HG03060 (cell line): ENCODE data around the gene PPP1CA.

Source experiments
- ATAC-seq: cut with Tn5 transposase; IDR thresholded peaks from one replicate; pipeline ENCODE4 v1.9.1; 2021; ENCODE audit warnings: low read depth, moderate number of reproducible peaks; ENCODE audit not compliant: unreplicated experiment

PPP1CA gene

DNA sequence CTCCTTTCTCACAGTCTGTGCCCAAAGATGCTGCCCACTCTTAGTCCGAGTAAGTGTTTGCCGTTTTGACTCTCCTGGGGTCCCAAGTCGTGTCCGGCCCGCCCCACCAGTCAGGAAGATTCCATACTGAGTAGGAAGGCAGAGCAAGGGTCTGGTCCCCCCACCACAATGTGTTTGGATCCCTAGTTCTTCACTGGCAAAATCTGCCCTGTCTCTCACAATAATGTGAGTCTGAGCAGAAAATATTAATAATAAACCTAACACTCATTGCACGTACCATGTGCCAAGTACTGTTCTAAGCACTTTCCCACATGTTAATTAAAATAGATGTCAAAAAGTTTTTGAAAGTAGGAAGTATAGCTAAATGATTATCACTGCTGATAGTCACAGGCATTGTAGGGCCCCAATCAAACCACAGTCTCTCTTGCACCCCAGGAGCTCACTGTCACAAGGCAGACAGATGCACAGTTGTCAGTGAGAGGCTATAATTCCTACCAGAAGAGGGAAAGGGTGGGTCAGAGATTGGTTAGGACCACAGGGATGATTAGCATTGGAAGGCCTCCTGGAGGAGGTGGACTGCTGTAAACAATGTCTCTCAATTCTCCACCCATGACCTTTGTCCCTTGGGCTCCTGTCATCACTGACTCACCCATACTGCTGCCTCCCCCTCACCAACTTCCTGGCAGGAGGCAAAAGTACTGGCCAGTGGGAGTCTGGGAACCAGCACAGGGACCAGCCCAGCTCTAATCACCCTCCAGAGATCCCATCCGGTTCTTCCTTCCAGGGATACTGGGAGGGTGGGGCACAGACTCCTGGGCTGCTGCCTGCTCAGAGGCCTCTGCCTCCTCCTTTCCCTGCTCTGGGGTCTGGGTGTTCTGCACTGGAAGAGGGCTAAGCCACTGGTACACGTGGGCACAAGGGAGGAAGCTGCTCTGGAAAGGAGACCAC lies 47.3 kb downstream of the PPP1CA start:
- no peak for ATAC-seq

GRCh38 chr11:67353317-67354074 lies 48.2 kb downstream of the PPP1CA start, which contains the start of gene POLD4:
TSS of gene POLD4 (minus strand) at chr11:67353546. CDS start at chr11:67353399, 147 bp downstream.
- ATAC-seq = peak; percentile 64

DNA sequence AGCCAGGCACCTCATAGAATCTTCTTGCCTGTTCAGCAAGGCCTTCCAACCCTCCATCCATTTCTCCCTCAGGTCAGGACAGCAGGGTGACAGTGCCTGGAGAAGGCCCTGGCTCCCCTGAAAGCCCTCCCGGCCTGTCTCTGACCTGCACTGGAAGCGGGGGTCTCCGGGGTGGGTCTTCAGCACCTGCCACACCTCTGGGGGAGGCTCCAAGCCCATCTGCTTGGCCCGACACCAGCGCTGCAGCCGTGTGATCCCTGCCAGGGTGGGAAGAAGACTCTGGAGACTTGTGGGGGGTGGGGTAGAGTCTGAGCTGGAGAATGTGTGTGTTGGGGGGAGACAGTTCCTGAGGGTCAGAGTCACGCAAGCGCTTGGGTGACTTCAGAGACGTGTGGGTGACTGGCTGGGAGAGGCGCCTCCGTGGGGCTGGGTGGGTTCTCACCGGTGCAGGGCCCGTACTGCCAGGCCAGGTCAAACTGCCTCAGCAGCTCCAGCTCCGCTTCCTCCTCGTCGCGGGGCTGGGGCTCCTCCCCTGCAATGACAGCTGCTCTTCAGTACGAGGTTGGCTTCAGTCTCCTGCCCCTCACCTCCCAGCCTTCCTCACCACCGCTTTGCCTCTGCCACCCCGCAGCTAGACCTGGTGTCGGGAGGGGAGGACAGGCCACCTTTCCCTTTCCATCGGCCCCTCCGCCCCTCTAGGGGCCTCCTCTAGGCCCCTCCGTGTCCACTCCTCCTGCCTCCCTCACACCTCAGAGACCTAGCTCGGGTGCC lies 48.9 kb downstream of the PPP1CA start:
- no peak for ATAC-seq

GRCh38 chr11:67351275-67352005 lies 50.2 kb downstream of the PPP1CA start:
- ATAC-seq = no peak

DNA sequence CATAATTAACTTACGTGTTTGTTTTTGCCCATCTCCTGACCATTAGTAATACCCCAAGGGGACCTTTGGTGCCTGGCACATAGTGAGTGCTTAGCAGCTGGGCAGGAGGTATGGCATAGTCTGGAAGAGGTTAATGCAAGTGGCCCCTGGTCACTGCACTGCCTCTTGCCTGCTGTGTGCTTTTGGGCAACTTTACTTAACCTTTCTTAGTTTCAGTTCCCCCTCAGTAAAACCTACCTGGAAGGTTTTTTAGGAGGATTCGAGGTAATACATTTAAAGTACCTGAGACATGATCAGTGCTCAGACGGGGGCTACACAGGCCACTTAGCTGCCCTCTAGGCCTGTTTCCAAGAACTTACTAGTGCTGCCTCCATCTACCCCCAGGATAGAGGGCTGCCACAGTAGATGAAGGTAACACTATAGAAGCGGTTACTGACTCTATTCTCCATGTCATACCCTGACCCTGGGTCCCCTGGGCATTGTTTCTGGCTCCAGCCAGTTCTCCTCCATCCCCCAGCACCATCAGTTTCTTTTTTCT lies 51.7 kb downstream of the PPP1CA start:
- ATAC-seq = no peak

- no peak for ATAC-seq
Observed at GRCh38 chr11:67349457-67349856, 52.2 kb downstream of the PPP1CA start.

DNA sequence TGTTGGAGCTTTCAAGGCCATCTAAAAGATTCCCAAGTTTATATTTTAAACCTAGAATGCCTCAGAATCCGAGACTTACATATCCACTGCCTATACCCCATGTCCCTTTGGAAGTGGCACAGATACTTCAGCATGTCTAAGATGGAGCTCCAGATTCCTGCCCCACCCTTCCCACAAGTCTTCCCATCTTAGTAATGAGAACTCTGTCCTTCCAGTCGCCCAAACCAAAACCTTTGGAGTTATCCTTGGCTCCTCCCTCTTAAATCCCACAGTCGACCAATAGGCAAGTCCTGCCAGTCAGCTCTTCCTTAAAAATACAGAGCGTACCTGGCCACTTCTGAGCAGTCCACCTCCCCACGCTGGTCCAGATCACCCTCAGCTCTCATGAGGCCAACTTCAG lies 52.6 kb downstream of the PPP1CA start:
- no peak for ATAC-seq
